Activated CD4-positive, CD25-positive, alpha-beta regulatory T cell treated with anti-CD3 and anti-CD28 coated beads, Interleukin-2, amount 50 U/mL, for 16 hours (primary cell): ENCODE results near the gene HOXA3.

Source experiments
- DNase-seq: peaks from one replicate; pipeline ENCODE4 v3.0.0-alpha.2; 2020; ENCODE audit warnings: low read depth, low spot score

Gene HOXA3

GRCh38 chr7:27151931-27152815 lies at the start of gene HOXA3:
TSS of gene HOXA3 (minus strand) at chr7:27152583. CDS start at chr7:27110640, 41,943 bp downstream.
- DNase-seq, result no peak

DNA sequence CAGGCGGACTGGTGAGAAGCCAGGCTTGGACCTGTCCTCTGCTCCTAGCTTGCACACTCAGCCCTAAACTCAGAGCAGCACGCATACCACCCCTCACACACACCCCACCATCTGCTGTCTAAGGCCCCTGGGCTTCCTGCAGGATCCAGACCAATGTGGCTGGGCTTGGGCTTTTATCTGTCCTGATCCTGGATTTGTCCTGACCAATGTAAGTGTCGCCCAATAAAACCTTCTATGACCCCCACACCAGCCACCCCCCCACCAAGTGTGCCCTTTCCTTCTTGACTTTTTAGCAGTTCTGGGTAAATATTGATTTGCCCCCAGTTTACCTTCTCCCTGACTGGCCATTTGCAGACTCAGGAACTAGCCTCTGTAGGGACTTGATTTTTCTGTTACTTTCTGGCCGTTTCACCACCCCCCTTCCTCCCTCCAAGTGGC lies 49.2 kb upstream of the HOXA3 start:
- DNase-seq, result no peak

DNA sequence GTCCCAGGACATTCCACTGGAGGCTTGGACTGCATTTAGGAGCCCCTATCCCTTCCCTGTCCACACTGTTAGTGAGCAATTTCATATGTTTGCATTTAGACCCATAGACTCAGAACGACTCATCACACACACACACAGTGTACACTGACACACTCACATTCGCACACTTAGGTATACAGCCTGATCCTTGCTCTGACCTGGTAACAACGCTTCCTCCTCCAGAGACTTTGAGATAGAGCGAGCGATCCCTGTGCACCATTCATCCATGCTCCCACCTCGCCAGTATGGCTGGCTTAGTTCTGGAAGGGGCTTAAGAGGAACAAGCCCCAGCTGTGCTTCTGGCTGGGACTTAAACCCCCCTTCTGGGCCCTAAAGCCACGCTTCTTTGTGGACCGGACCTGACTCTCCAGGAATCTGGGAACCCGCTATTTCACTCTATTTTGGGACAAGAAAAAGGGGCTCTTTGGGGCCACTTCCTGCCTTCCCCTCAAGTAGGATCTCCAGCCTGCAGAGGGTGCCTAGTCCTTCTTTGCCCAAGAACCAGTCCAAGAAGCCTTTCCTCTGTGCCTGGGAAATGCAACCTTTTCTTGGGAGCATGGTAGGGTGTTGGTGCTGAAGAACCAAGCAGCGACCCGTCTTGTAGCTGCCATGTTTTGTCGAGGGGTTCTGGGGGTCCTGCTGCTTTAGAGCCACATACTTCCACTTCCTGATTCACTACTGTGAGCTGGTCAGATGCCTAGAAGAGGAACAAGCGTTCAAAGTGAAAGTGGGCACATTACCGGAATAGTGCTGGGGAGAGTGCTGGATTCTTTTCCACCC lies 48.6 kb upstream of the HOXA3 start:
- no peak for DNase-seq

DNA sequence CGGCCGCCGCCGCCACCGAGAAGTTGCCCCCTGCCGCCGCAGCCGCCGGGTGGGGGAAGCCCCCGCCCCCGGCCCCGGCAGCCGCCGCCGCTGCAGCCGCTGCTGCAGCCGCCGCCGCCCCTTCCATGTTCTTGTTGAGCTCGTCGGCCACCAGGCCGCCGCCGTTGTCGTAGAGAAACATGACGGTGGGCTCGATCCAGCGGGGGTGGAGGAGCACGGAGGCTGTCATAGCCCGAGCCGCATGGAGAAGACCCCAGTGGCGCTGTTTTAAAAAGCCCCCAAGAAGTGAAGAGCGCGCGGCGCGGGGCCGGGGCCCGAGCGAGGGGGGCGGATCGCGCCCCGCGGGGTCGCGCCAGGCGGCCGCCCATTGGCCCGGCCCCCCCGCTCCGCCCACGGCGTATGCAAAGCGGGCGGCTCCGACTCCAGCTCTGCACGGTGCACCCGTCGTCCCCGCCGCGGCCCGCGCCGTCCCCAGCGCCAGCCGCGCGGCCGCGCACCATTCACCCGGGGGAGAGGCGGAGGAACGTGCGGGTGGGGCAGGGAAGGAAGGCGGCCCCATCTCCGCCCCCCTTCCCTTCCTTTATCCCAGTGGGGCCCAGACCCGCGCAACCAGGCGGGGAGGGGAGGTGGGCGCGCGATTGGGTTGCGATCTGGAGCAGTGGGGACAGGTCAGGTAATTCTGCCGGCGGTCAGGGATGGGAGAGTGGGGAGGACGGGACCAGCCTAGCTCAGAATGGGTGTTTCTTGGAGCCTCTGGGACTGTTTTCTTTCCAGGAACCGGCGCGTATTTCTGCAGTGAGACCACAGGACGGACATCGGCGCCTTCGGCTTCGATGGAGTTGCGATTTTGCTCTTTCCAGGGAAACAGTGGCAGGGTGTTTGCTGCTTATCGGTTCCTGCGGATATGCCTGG lies 47.7 kb upstream of the HOXA3 start, which contains the start of gene HOXA13:
Gene HOXA13, minus strand, starts transcription at position 243 of the 912 bp plus-strand sequence. Its CDS starts 14 bp downstream, at position 229.
- DNase-seq, result no peak

DNA sequence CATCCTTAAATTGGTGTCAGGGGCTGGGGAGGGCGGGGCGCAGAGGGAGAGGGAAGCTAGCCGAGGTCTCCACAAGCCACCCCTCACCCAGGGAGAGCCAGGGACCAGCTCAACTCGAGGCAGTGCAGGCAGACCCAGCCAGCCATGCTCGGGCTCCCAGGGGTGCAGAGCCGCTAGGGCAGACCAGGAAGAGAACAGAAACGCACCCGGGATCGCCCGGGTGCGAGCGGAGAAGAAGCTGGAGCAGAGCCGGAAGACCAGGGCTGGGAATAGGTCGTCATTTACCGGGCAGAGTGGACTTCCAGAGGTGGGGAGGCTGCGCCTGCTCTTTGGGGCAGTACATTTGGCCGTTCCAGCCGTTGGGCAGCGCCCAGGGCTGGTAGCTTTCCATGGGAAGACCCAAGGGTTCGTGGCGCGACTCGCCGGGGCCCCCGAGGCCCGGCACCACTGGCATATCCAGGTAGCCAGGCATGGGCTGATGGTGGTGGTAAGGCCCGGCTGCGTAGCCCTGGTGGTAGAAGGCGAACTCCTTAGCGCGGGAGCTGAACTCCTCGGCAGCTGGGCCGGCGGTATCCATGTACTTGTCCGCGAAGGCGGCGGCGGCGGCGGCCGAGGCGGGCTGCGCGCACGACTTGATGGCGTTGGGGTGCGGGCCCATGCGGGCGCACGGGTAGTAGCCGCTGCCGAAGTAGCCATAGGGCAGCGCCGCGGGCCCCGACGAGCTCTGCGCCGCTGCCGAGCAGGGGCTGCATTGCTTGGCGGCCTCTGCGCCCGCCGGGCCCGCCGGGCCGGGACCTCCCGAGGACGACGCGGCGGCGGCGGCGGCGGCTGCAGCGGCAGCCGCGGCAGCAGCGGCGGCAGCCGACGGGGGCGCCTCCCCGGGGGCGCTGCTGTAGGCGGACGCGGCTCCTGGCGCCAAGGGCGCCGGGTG lies 46.8 kb upstream of the HOXA3 start:
- no peak for DNase-seq

- DNase-seq, result no peak
These were observed 45.9 kb upstream of the HOXA3 start for GRCh38 chr7:27198138-27198841.

DNA sequence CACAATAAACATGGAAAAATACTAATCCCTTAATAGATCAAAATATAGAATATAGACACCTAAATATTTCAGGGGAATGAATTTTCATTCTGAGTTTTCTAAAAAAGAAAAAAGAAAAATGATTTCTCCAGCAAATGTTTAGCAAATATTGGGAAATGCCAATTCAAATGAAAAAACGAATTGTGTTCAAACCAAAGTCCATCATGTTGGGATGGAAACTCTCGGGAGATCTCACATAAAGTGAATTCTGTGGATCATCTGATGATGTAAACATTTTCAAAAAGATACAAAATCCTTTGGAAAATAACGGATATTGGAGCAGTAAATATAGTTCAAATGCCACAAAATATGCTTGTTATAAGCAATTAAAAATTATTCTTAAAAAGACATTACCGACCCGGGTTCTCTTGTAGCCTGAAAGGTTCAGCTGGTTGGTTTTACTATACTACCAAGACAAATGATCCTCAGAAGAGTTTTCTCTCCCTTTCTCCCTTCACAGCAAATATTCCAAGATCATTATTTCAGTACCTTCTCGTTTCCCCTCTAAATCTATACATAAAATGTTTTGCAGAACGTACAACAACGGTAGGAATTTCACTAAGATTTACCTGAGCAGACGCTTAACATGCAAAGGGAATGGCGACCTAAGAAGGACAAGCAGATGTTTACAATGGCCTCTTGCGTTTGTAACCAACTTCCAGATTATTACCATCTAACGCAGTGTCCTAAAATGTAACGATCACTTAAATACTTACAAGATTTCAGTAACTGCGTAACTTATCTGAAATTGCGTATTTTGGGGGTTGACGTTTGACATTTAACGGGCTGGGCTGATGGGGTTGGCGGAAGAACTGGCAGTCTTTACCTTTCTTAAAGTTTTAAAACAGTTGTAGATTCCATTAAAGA lies 45.0 kb upstream of the HOXA3 start:
- DNase-seq, result no peak

DNA sequence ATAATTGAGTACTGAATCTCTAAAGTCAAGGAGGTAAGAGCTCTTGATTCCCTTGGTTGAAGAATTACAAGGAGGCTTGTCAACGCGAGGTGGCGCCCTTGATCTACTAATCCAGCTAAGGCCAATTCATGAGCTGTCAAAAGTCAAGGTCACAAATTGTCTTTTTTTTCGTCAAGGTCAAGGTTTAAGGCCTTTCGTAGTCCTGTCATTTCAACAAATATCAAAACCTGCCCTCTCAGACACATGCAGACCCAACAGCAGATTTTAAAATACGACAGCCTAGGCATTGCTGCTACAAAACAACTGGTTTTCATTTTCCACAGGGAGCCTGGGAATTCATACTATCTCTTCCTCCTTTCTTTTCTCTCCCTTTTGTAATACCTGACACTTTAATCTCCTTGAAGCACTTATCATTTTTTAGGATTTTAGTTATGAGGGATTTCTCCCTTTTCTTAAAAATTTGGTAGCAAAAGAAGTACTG lies 43.9 kb upstream of the HOXA3 start:
- DNase-seq, result peak; percentile 70

DNA sequence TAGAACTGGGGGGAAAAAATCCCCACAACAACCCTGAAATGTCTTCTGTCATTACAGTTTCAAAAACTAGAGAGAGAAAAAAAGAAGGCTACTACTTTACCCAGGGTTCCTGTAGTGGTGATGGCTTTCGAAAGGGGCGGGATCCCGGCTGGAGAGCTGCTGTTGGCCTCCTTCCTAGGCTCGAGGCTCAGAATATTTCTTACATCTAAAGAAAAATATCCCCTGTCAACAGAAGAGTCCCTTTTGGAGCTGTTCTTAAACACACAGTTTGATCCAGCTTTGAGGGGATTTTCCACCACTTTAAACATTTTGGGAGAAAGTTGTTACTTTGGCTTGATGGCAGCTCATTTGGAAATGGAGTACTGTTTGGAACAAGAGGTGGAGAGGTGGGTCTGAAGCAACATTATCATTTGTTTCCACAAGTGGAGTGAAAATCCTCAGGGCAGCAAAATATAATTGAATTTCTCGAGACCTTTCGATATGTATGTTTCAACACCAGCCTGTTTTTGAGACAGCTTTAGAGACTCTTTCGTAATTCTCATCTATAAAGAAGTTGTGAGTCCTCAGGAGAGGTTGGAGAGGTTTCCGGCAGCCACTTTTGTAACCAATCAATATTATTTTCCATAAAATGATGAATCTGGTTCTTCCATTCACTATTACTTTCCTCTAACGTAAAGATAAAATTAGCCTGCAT lies 42.5 kb upstream of the HOXA3 start:
- DNase-seq, result no peak

DNA sequence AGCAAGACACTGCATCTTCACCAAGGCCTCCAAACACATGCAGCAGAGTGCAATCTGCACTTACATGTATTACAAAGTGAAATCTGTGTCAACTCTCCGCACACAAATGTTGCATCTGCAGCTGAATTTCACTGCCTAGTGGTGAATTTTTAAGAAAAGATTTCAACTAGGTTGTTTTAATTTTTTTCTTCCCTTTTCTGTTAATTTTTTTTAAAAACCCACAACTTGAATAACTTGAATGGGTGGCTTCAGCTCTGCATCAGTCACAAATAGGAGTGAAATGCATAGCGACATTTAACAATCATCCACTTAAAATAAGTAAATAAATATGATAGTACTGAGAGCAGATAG lies 41.6 kb upstream of the HOXA3 start:
- DNase-seq, result no peak

GRCh38 chr7:27193335-27194001 lies 41.1 kb upstream of the HOXA3 start:
- no peak for DNase-seq

DNA sequence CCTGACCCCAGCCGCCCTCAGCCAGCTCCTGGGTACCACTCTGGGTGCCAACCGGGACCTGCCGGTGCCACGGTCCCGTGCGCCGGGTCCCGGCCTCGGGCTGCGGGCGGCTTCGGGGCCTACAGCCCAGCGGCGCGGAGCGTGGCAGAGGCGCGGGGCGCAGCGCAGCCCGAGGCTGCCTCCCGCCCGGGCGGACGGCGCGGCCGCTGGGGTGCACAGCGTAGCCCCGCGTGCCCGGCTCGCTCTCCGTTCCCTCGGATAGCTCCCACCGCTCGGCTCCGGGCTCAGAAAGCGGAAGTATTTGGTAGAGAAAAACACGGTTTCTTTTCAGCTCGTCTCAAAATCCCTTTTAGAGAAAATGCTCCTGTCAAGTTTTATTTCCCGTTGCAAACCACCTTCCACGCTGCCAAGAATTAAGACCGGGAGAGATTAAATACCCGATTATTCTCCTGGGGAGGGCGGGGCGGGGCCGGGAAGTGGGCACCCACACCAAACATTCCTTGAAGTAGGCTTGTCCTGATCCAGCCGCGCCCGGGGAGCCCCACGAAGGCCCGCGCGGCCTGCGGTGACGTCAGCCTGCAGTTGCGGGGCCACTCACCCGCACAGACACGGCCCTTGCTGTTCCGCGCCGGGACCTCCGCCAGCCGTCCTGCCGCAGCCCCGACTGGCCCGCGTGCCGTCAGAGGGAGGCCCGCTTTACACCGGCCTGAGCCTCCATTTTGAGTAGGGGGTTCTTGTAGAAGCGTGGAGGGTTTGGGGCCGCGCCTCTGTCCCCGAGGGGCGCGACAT lies 40.4 kb upstream of the HOXA3 start:
- no peak for DNase-seq

DNA sequence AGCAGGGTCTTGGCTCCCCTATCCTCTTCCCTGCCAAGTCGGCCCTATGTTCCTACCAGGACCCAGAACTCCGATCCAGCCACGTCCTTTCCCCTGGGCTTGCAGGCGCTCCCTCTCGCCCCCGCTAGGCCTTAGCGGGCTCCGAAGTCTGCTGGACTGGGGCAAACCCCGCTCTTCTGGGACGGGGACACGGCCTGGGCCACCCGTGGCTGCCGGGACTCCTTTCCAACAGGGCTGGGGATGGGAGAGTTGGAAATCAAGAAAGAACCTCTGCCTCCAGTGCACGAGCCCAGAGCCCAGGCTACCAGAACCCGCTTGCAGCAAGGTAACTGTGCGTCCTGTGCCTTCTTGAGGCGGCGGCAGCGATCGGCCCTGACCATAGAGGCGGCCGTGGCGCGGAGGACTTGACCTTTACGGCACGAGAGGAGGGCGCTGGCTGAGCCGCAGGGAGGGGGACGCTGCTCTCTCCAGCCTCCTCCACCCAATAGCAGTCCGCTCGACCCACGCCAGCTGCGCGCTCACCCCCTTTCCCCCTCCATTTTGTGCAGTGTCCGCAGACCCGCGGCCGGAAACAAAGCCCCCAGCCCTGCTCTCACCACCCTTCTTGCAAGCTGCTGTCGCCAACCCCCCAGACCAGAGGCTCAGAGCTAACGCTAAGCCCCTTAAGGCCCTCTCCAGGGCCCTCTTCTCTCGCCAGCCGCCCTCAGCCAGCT lies 39.6 kb upstream of the HOXA3 start:
- DNase-seq, result no peak

DNA sequence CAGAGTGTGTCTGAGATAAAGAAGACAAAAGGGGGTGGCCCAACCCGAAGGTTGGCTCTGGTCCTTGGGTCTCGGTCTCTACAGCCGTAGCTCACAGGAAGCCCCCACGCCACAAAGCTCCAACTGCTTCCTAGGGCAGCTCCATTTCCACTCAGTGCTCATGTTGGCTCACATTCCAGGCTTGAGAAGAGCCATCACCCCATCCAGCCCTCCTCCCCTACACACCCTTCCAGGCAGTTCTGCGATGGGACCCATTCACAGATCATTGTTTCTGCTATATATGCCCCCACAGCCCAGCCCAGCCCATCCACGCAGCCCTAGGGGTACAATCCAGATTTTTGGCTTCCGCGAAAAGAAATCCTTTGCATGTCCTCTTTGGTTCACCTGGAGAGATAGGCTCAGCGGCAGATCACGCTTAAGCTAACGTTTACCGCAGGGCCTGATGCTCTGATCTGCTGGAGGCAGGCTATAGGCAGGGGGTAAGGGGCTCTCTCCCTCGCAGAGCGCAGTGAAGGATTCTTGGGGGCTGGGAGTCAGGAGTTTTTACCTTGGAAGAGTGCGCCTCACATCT lies 38.9 kb upstream of the HOXA3 start:
- no peak for DNase-seq

- DNase-seq, result no peak
These were observed 37.8 kb upstream of the HOXA3 start for GRCh38 chr7:27189997-27190748.
